Tibial nerve (tissue), 4 donors: Measurements from ENCODE around the gene BIK. TPM values are rescaled to one million over a fixed set of nuclear protein-coding genes. Genes with fewer than 3 reads are reported as not detected.

Source experiments
- DNase-seq, 2 donors: peaks; one replicate each; pipeline ENCODE4 v3.0.0-alpha.2; 2019; ENCODE audit warnings: low spot score in 2 of 2
- H3K27ac ChIP-seq, 4 donors: fragments of 200-600 bp; sonication (generic) in 3 of 4; one replicate each; pipeline ENCODE4 v1.5.1; 2017 to 2019; ENCODE audit warnings: mild to moderate bottlenecking in 1 of 4
- H3K27me3 ChIP-seq, 2 donors: fragments of 200-600 bp; sonication (generic) in 1 of 2; one replicate each; pipeline versions ENCODE4 v1.5.1 to v1.6.0; 2017 to 2019
- H3K36me3 ChIP-seq, 3 donors: fragments of 200-600 bp; sonication (generic); one replicate each; pipeline ENCODE4 v1.5.1; 2018 to 2019
- H3K4me1 ChIP-seq, 4 donors: fragments of 200-600 bp; sonication (generic) in 3 of 4; one replicate each; pipeline ENCODE4 v1.5.1; 2017 to 2019
- H3K4me3 ChIP-seq, 4 donors: fragments of 200-600 bp; sonication (generic) in 3 of 4; one replicate each; pipeline ENCODE4 v1.5.1; 2017 to 2019; ENCODE audit warnings: mild to moderate bottlenecking in 1 of 4, moderate library complexity in 1 of 4
- H3K9me3 ChIP-seq, 4 donors: fragments of 200-600 bp; sonication (generic) in 3 of 4; one replicate each; pipeline ENCODE4 v1.5.1; 2017 to 2019
- EP300 ChIP-seq, 2 donors: sonication (generic); formaldehyde crosslinking; IDR thresholded peaks; one replicate each; pipeline ENCODE4 v1.6.1; 2017; ENCODE audit warnings: antibody characterized with exemption in 2 of 2, mild to moderate bottlenecking in 1 of 2
- POLR2A ChIP-seq, 2 donors: fragments of 450-650 bp; IDR thresholded peaks; one replicate each; pipeline ENCODE4 v1.6.1; 2017; ENCODE audit warnings: antibody characterized with exemption in 2 of 2, mild to moderate bottlenecking in 2 of 2, moderate library complexity in 2 of 2
- WGBS, 2 donors: methylation state at CpG; one replicate each; pipeline ENCODE4 v1.1.5; 2018; 5-methylcytosine and 5-hydroxymethylcytosine counted together
- total RNA-seq, 4 donors: library from RNA; depleted of rRNA; stranded (reverse); fragments of >200 nt; gene quantifications; one replicate each; pipeline ENCODE4 v1.1.0, GENCODE V29; 2016
- TF ChIP-seq, protein P1 (sequence below), 5 experiments: fragments of 200-600 bp in 3 of 5; fragments of 450-650 bp in 2 of 5; sonication (generic) in 3 of 5; IDR thresholded peaks; one replicate each; pipeline ENCODE4 v1.5.1; 2016 to 2019; ENCODE audit warnings: antibody characterized with exemption in 5 of 5, mild to moderate bottlenecking in 3 of 5, moderate library complexity in 2 of 5

Gene BIK
- total RNA-seq, 4 donors from 2014 or later: not detected

DNA sequence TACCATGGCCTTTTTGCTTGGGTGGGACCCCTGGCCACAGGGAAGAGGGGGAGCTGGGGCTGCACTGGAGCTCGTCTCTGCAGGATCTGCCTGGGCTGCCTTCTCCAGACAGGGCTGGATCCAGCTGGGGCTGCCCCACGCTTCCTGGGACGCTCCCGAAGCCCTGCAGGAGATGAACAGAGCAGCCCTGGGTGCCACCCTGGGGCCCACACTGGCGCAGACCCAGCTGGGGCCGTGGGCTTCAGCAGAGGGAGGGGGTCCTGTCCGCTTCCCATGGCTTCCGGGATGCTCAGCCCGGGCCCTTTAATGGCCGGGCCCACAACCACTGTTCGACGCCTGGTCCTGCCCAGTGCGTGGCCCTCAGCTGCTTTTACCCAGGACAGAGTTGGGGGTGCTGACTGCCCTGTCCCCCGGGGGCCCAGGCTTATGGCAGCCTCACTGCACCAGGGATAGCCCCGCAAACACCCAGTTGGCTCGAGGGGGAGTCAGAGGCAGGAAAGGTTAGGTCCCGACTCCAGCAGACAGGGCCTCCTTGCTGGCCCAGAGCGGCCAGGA lies 52.8 kb downstream of the BIK start:
- H3K27me3 ChIP-seq: no peaks in the 10 kb centered on the region
- H3K4me1 ChIP-seq: peaks cover 0 to 48% (median 5%) of the 10 kb centered on the region in 4 donors
- H3K36me3 ChIP-seq: peaks cover 0 to 70% (median 0%) of the 10 kb centered on the region in 3 donors
- 74 to 77% methylated on average over 10 to 16 of the region's 18 CpGs for whole genome bisulfite sequencing, 2 donors
- H3K4me3 ChIP-seq: no peak overlapping the region
- peak overlapping the region in 3 of 4 donors; percentile 34 to 74 (median 70) for H3K27ac ChIP-seq
- no peak for DNase-seq
- H3K9me3 ChIP-seq: no peaks in the 10 kb centered on the region
- TF ChIP-seq EP300 (IDR thresholded peaks at IDR 0.05) (no peak), POLR2A (IDR thresholded peaks at IDR 0.05) (no peak)
- TF ChIP-seq, protein P1, sequence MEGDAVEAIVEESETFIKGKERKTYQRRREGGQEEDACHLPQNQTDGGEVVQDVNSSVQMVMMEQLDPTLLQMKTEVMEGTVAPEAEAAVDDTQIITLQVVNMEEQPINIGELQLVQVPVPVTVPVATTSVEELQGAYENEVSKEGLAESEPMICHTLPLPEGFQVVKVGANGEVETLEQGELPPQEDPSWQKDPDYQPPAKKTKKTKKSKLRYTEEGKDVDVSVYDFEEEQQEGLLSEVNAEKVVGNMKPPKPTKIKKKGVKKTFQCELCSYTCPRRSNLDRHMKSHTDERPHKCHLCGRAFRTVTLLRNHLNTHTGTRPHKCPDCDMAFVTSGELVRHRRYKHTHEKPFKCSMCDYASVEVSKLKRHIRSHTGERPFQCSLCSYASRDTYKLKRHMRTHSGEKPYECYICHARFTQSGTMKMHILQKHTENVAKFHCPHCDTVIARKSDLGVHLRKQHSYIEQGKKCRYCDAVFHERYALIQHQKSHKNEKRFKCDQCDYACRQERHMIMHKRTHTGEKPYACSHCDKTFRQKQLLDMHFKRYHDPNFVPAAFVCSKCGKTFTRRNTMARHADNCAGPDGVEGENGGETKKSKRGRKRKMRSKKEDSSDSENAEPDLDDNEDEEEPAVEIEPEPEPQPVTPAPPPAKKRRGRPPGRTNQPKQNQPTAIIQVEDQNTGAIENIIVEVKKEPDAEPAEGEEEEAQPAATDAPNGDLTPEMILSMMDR (IDR thresholded peaks at IDR 0.05): no peak

DNA sequence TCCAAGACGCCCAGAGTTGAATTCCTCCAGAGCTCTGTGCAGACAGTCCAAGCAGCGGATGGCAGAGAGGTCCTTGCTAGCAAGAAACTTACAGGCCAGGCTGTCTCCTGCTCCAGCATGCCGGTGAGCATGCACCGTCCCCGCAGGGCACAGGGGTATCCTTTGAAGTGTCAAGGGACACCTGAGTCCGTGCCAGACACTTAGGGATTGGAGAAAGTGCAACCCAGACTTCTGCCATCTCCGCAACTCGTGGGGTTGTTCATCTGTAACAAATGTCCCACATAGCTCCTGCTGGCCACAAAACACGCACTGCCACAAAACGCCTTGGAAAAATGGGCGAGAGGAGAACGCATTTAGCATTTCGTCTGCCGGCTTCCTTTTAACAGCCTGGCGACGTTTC lies 54.1 kb downstream of the BIK start:
- H3K4me3 ChIP-seq: no peak overlapping the region
- WGBS, 2 donors: 48 to 49% methylated on average over 16 of the region's 16 CpGs
- H3K4me1 ChIP-seq: peaks cover 0 to 35% (median 5%) of the 10 kb centered on the region in 4 donors
- no peak for TF ChIP-seq POLR2A (IDR thresholded peaks at IDR 0.05)
- TF ChIP-seq, protein P1 (IDR thresholded peaks at IDR 0.05): no peak
- no peak for TF ChIP-seq EP300 (IDR thresholded peaks at IDR 0.05)
- H3K27ac ChIP-seq: no peak overlapping the region
- DNase-seq: no peak
- H3K36me3 ChIP-seq: peaks cover 0 to 76% (median 0%) of the 10 kb centered on the region in 3 donors
- H3K9me3 ChIP-seq: no peaks in the 10 kb centered on the region
- no peaks in the 10 kb centered on the region for H3K27me3 ChIP-seq

DNA sequence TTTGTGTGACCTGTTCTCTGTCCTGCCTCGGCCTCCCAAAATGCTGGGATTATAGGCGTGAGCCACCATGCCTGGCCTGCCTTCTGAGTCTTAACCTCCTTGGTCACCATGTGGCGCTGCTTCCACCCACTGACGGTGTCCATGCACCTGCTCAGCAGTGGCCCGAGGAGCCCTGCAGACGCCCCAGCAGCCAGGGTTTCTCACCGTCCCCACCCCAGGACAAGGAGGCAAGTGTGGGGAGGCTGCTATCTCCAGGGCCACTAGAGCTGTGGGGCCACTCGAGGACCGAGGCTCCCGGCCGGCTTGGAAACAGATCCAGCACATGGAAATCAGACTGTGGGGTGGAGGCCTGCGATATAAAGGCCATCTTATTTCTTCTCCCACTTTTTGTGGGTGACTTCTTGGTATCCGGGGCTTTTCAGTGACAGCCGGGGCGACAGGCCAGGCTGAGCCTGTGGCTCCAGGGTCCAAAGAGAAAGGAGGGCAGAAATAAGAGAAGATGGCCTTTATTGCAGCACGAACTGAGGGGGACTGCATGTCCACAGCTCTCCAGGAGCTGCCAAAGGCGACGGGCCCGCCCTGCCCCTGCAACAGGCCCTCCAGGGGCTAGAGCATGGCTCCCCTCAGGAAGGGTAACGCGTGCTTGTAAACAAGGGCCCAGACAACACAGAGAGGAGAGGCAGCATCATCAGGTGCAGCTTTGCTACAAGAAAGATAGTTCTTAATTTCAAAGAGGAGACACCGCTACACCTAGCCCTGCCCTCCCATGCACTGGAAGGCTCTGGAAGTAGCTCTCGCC lies 55.8 kb downstream of the BIK start:
- 81 to 87% methylated on average over 23 of the region's 23 CpGs for WGBS, 2 donors
- H3K27ac ChIP-seq: no peak overlapping the region
- no peaks in the 10 kb centered on the region for H3K9me3 ChIP-seq
- no peak for DNase-seq
- H3K36me3 ChIP-seq: peaks cover 0 to 77% (median 2%) of the 10 kb centered on the region in 3 donors
- no peak for TF ChIP-seq EP300 (IDR thresholded peaks at IDR 0.05)
- peaks cover 0 to 26% (median 5%) of the 10 kb centered on the region in 4 donors for H3K4me1 ChIP-seq
- no peak overlapping the region for H3K4me3 ChIP-seq
- H3K27me3 ChIP-seq: no peaks in the 10 kb centered on the region

DNA sequence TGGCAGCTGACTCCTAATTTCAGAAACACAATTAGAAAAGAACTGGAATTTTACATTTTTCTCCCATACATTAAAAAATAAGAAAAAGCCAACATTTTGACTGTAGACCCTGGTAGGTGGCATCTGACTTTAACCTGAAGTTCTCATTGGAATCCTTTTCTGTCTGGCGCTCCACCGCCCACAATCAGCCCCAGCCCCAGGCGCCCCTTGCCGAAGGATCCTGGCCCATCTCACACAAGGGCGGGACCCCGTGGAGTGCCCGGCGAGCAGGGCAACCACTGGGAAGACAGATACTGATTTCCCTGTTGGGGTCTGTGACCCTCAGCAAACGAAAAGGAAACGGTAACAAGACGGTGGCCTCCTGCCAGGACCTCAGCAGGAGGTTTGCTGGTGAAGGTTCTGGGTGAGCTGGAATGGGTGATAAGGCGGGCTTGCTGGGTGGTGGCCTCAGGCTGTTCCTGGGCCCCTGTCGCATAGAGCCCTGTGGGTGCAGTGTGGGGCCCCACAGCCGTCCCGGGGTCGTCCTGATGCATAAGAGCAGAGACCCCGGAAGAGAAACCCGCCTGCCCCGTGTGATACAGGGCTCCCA lies 56.5 kb downstream of the BIK start:
- WGBS, 2 donors: 84 to 86% methylated on average over 17 to 19 of the region's 19 CpGs
- no peak for DNase-seq
- Histone ChIP-seq H3K4me3 (no peak overlapping the region), H3K27ac (no peak overlapping the region), H3K9me3 (no peaks in the 10 kb centered on the region), H3K4me1 (peaks cover 0 to 26% (median 5%) of the 10 kb centered on the region in 4 donors), H3K27me3 (no peaks in the 10 kb centered on the region), H3K36me3 (peaks cover under 1 to 78% (median 6%) of the 10 kb centered on the region in 3 donors)
- TF ChIP-seq POLR2A (IDR thresholded peaks at IDR 0.05) (no peak), EP300 (IDR thresholded peaks at IDR 0.05) (no peak)
- TF ChIP-seq, protein P1 (IDR thresholded peaks at IDR 0.05): no peak

DNA sequence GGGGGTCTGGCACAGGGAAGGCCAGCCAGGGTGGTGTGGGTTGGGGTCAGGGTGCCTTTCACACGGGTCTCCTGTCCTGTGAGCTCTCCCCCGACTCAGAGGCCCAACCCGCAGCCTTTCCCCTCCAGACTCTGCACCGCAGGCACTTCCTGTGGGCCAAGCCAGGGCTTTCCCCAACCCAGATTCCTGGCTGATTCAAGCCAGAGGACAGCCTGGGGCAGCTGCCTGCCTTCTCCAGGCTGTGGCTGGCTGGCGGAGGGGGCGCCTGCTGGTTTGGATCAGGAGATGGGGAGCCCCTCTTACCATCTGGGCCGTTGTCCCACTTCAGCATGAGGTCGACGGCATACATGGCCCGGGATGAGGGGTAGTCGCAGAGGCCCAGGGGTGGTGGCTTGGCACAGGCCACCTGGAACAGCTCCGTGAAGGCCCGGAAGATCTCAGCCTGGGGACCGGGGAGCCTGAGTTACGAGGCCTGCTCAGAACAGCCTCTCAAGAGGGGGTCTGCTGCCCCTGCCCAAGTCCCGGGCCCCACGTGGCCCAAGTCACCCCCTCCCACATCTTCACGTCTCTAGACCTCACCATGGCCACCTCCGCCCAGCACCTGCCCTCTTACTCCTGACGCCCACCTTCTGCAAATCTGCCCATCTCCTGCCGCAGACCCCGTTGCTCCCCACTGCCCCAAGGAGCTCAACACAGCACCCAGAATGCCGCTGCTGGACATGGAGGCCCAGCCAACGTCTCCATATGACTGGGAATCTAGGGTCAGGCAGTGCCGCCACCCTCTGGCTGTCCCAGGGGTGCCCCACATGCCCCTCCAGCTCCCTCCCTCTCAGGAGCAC lies 58.1 kb downstream of the BIK start:
- Histone ChIP-seq H3K4me1 (peaks cover 0 to 12% (median 2%) of the 10 kb centered on the region in 4 donors), H3K36me3 (peaks cover 4 to 78% (median 9%) of the 10 kb centered on the region in 3 donors), H3K4me3 (no peak overlapping the region), H3K27ac (no peak overlapping the region), H3K27me3 (no peaks in the 10 kb centered on the region), H3K9me3 (no peaks in the 10 kb centered on the region)
- TF ChIP-seq EP300 (IDR thresholded peaks at IDR 0.05) (no peak), POLR2A (IDR thresholded peaks at IDR 0.05) (no peak)
- TF ChIP-seq, protein P1 (IDR thresholded peaks at IDR 0.05): no peak
- DNase-seq: no peak
- 80 to 82% methylated on average over 24 to 25 of the region's 25 CpGs for WGBS, 2 donors
